ENCODE measurements around the gene SLC6A6.

The SLC6A6 gene

GRCh38 chr3:14402304-14402811 lies at the start of gene SLC6A6:
SLC6A6 (plus strand) TSS chr3:14402606; CDS start chr3:14443635, 41,029 bp downstream.
- Histone ChIP-seq H3K36me3 (replicated peaks; ENCODE audit: insufficient read depth, low read length) (no peaks in the 10 kb centered on the region), H3K4me1 (ENCODE audit: low read length) (peaks cover 16% of the 10 kb centered on the region), H3K4me2 (ENCODE audit: low read depth, low read length) (peak within 1 kb of the TSS; percentile 96), H3K9me2 (replicated peaks; ENCODE audit: insufficient read depth, low read length) (no peaks in the 10 kb centered on the region), H3K79me2 (ENCODE audit: low read length) (peaks cover 38% of the 10 kb centered on the region), H3K9me3 (replicated peaks; ENCODE audit: insufficient read depth, low read length) (no peaks in the 10 kb centered on the region), H3K9ac (ENCODE audit: low read length) (peak within 1 kb of the TSS; percentile 90), H4K20me1 (ENCODE audit: insufficient read depth, low read length) (no peaks in the 10 kb centered on the region), H3K27ac (ENCODE audit: low read length) (peak within 1 kb of the TSS; percentile 86; the same call in 1 of the 2 replicates), H3K4me3 (ENCODE audit: low read length) (peak within 1 kb of the TSS; percentile 99), H2AFZ (ENCODE audit: low read length) (peak within 1 kb of the TSS; percentile 97), H3K27me3 (replicated peaks; ENCODE audit: insufficient read depth, low read length) (no peaks in the 10 kb centered on the region), H3F3A (ENCODE audit: insufficient read depth, low read length) (peaks cover 4% of the 10 kb centered on the region)
- no peak for TF ChIP-seq EZH2phosphoT487 (IDR thresholded peaks at IDR 0.05; ENCODE audit: low read length)
- TF ChIP-seq, protein P1, sequence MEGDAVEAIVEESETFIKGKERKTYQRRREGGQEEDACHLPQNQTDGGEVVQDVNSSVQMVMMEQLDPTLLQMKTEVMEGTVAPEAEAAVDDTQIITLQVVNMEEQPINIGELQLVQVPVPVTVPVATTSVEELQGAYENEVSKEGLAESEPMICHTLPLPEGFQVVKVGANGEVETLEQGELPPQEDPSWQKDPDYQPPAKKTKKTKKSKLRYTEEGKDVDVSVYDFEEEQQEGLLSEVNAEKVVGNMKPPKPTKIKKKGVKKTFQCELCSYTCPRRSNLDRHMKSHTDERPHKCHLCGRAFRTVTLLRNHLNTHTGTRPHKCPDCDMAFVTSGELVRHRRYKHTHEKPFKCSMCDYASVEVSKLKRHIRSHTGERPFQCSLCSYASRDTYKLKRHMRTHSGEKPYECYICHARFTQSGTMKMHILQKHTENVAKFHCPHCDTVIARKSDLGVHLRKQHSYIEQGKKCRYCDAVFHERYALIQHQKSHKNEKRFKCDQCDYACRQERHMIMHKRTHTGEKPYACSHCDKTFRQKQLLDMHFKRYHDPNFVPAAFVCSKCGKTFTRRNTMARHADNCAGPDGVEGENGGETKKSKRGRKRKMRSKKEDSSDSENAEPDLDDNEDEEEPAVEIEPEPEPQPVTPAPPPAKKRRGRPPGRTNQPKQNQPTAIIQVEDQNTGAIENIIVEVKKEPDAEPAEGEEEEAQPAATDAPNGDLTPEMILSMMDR (IDR thresholded peaks at IDR 0.05; ENCODE audit: low read length) = peak; percentile 49
- peak; percentile 98 for DNase-seq

- Histone ChIP-seq H3K4me3 (ENCODE audit: low read length) (no peak overlapping the region), H4K20me1 (ENCODE audit: insufficient read depth, low read length) (no peaks in the 10 kb centered on the region), H3K9me2 (replicated peaks; ENCODE audit: insufficient read depth, low read length) (no peaks in the 10 kb centered on the region), H3K27me3 (replicated peaks; ENCODE audit: insufficient read depth, low read length) (no peaks in the 10 kb centered on the region), H3K27ac (ENCODE audit: low read length) (no peak overlapping the region), H3K9ac (ENCODE audit: low read length) (no peak overlapping the region), H2AFZ (ENCODE audit: low read length) (no peak overlapping the region), H3F3A (ENCODE audit: insufficient read depth, low read length) (no peaks in the 10 kb centered on the region), H3K4me1 (ENCODE audit: low read length) (no peaks in the 10 kb centered on the region), H3K79me2 (ENCODE audit: low read length) (no peaks in the 10 kb centered on the region), H3K36me3 (replicated peaks; ENCODE audit: insufficient read depth, low read length) (no peaks in the 10 kb centered on the region), H3K4me2 (ENCODE audit: low read depth, low read length) (no peak overlapping the region), H3K9me3 (replicated peaks; ENCODE audit: insufficient read depth, low read length) (no peaks in the 10 kb centered on the region)
- no peak for DNase-seq
- TF ChIP-seq, protein P1 (IDR thresholded peaks at IDR 0.05; ENCODE audit: low read length) = no peak
- TF ChIP-seq EZH2phosphoT487 (IDR thresholded peaks at IDR 0.05; ENCODE audit: low read length) (no peak), EZH2 (optimal IDR thresholded peaks at IDR 0.05; ENCODE audit: low read depth, low read length) (no peak)
Observed at GRCh38 chr3:14353502-14353901, 48.9 kb upstream of the SLC6A6 start.

DNA sequence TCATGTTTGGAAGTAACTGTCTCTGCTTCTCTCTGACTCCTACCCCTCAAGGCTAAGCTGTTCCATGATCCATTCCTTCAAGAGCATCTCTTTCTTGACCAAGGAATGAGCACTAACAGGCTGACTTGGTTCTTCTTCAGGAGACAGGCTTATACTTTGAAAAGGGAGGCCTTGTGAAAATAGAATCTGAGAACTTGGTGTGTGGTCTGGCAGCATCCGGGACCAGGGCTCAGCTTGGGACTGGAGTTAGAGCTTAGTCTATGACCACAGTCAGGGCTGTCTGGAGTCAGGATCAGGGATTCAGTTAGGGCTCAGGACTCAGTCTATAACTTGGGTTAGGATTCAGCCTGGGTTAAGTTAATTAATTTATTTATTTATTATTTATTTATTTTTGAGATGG lies 44.9 kb upstream of the SLC6A6 start:
- Histone ChIP-seq H3F3A (ENCODE audit: insufficient read depth, low read length) (no peaks in the 10 kb centered on the region), H3K9me2 (replicated peaks; ENCODE audit: insufficient read depth, low read length) (no peaks in the 10 kb centered on the region), H3K36me3 (replicated peaks; ENCODE audit: insufficient read depth, low read length) (no peaks in the 10 kb centered on the region), H2AFZ (ENCODE audit: low read length) (no peak overlapping the region), H3K4me1 (ENCODE audit: low read length) (no peaks in the 10 kb centered on the region), H4K20me1 (ENCODE audit: insufficient read depth, low read length) (no peaks in the 10 kb centered on the region), H3K4me3 (ENCODE audit: low read length) (no peak overlapping the region), H3K9me3 (replicated peaks; ENCODE audit: insufficient read depth, low read length) (no peaks in the 10 kb centered on the region), H3K79me2 (ENCODE audit: low read length) (no peaks in the 10 kb centered on the region), H3K27ac (ENCODE audit: low read length) (no peak overlapping the region), H3K4me2 (ENCODE audit: low read depth, low read length) (no peak overlapping the region), H3K9ac (ENCODE audit: low read length) (no peak overlapping the region), H3K27me3 (replicated peaks; ENCODE audit: insufficient read depth, low read length) (peaks cover 18% of the 10 kb centered on the region)
- no peak for TF ChIP-seq EZH2 (optimal IDR thresholded peaks at IDR 0.05; ENCODE audit: low read depth, low read length)
- TF ChIP-seq EZH2phosphoT487 (IDR thresholded peaks at IDR 0.05; ENCODE audit: low read length) = no peak
- TF ChIP-seq, protein P1 (IDR thresholded peaks at IDR 0.05; ENCODE audit: low read length) = no peak
- no peak for DNase-seq
